Stimulated activated CD8-positive, alpha-beta memory T cell treated with anti-CD3 and anti-CD28 coated beads, Interleukin-12 subunit alpha, Interleukin-12 subunit beta, amount 100 ng/mL, for 24 hours (primary cell): ENCODE results near the gene CD44.

Experiments used
- DNase-seq: peaks from one replicate; pipeline ENCODE4 v3.0.0-alpha.2; 2020; ENCODE audit errors: extremely low read depth

The CD44 gene

DNA sequence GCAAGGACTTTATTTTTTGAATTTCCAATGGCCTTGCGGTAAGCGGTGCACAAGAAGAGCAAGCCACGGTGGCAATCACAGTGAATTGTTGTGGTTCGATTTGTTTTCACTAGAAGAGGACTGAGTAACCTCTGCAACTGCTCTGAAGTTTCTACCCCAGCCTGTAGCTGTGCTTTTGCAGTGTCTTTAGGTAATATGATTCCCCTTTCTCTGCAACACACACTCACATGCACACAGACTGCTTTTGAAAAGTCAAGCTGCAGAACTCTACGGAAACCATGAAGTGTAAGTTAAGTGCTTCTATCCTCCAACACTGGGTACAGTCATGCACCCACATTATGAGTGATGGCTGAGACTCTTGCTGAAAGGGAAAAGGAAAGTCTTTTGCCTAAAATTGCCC is 38.4 kb downstream of the CD44 start:
- no peak for DNase-seq

DNA sequence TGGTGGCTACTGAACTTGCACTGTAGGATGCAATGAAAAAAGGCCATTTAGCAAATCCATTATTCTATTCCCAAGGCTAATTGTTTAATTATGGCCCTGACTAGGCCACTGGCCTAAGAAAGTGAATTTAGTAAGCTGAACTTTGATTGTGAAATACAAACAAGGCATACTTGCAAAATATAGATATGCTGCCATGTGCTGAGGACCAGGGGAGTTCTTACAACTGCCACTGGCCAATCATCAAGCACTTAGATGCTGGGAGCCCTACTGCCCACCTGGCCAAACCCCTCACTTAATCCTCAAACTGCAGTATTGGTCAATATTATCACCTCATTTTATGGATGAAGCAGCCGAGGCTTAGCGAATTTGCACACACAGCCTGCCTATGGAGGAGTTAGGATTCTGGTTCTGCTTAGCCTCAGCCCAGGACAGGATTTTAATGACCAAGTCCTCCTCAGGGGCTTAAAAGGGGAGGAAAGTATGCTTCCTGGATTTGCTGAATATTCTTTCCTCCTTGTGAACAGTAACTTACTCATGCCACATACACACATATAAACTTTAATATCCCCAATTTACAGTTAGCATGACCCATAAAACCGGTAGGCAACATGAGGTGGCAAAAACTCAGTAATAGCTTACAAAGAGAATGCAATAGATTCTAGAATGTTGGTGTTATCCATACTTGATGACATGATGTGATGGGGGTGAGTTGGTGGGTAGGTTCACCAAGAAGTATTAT is 39.3 kb downstream of the CD44 start:
- DNase-seq = no peak

DNA sequence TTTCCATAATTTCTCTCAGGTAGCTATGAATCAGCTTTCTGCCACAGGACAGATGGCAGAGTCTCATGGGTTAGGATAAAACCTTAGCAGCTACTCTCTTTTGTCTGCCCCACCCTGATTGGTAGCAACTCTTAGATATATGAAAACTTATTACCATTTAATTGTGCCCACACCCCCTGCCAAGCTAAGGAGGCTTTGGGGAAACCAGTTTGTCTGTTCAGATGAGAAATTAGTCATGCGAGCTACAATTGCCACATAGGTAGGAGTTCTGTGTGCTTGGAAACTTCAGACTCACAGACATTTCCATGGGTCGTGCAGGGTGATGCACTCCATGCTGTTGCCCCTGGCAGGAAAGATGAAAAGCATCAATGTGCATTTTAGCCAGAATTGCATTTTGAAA is 39.9 kb downstream of the CD44 start:
- no peak for DNase-seq

DNA sequence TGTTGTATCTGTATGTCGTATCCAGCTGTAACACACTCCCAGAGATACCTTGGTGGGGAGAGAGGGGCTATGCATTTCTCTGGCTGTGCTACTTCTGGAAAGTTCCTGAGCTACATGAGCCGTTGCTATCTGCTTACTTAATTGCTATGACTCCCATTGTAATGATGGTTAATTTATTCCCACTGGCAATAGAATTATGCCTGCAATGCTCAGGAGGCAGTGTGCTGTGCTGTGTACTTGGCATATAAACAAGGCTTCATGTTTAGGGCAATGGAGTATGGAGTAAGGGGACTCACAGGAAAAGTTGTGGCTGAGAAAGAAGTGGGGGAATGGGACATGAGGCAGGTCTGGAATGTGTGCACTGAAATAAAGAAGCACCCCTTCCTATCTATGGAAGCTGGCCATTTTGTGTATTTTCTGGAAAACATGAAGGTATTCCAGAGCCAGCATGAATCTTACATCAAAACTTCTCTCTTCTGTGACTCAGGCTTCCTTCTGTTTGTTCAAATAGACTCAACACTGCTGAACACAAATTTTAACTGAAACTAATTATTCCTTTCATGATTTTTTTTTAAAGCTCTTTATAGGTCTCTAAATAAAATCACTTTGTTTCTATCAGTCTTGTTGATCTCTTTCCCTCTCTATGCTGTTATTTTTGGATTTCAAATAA is 40.6 kb downstream of the CD44 start:
- DNase-seq = no peak

DNA sequence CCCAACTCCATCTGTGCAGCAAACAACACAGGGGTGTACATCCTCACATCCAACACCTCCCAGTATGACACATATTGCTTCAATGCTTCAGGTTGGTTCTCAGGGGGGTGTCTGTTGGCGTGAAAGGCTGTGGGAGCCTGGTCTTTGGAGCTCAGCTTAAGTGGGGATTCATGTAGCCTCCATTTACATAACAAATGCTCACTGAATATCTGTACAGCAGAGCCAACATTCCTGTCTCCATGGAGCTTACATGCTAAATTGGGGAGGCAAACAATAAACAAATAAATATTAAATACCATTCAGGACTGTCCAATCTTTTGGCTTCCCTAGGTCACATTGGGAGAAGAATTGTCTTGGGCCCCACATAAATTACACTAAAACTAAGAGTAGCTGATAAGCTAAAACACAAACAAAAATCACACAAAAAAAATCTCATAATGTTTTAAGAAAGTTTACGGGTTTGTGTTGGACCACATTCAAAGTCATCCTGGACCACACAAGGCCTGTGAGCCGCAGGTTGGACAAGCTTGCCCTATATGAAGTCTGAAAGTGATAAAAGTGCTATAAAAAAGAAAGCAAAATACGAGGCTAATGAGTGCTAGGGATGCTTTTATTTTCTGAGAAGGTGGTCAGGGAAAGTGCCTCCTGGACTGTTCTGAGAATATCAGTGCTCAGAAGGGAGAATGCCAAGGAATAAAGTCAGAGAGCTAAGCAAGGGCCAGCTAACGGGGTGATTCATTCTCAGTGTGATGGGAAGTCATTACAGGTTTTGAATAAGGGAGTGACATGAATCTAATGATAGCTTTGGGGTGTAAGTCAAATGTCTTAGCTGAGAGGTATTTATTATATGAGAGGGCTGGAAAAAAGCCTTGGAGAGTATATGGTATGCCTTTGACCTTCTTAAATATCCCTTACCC is 41.6 kb downstream of the CD44 start:
- no peak for DNase-seq

DNA sequence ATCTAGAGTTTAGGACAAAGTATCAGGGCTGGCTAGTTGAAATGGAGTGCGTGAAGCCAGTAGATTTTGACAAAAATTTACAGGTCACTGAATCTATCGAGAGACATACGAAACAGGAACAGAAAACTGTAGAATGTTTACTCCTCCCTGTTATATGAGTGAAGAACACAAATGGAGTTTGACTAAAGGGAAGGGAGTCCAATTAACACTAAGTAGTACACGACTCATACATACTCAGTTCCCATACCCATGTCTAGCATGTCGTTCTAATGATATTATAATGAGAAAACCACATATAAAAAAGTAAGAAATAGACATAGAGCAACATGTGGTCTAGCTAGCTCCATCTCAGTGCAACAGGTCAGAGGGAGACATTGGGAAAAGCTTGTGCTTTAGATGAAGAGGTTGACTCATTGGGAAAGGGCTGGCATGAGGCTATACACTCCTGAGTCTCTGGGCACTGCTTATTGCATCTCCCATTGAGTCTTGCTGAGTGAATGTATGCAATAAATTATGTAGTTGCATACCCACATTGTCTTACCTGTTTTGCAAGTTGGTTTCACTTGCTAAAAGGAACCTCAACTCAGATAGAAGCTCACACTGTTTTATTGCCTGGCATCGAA is 43.5 kb downstream of the CD44 start:
- no peak for DNase-seq

DNA sequence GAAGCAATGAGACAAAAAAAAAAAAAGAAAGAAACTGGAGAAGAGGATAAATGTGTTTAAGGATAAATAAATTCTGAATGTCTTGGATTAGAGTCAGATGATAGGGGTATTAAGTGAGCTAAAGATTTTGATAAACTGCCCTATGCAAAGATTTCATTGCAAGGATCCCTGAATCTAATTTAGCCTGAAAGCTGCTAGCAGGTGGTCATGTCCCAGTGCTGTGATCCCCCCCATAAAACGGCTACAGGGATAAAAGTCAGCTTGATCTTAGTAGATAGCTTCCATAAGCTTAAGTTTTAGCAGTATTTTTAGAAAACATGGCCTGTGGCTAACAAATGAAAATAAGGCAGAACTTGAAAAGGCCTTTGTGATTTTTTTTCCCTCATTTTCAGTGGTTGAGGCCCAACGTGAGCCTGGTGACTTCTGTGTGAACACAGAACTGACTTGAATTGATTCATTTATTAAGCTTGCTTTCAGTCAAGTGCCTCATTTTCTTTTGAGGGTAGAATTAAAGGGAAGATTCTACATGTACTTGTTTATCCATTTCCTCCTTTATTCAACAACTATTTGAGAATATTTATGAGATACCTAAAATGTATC is 44.5 kb downstream of the CD44 start:
- DNase-seq = no peak

DNA sequence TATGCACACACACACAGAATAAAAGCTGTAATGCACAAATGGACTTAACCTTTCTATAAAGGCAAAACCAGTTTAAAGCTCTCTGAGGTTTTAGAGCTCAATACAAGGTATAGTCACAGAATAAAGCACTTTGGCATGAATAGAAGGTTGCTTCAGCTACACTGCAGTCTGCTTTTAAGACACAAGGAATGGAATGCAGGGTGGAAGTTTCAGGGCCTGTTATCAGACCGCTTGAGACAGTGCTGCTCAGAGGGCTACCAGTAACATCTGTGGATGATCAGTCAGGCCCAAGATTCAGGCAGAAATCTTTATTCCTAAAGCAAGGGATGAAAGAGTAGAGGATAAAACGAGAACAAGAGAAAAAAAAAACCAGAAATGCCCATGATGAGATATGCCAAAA is 46.7 kb downstream of the CD44 start:
- DNase-seq = no peak

DNA sequence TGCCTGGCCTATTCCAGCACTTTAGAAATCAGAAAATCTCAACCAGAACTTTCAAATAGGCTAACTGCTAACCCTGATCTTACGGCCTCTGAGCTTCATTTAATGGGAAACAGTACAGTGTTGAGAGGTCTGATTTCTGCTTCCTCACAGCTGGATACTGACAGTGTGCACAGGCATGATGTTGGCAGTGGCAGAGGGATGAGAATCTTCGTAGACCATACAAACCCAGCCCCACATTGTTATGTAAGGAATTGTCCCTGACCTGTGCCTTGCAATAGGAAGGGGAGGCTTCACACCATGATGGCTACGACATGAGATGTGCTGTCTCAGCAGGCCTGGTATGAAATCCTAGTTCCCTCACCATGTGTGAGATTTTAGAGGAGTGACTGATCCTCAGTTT is 49.0 kb downstream of the CD44 start:
- DNase-seq = no peak

DNA sequence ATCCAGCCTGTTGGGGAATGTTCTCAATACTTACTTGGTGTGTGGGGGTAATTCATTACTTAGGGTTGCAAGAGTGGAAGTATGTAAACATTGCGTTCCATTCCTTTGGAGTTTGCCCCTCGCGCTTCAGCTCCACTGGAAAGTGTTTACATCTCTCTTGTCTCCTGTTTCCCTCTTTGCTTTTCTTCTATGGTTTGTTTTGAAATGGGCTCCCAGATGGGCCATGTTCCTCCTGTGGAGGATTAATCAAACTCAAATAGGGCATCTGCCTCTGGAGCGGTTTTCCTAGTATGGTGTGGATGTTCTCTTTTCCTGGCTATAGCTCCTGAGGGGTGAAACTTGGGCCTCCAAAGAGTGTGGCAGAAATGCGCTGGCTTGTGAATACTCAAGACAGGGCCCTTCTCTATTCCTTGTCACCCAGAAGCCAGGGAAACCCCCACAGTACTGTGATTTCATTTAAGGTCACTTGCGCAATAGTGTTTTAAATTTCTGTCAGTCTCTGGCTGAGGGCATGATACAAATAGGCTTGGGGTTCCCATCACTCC is 51.9 kb downstream of the CD44 start:
- DNase-seq = no peak

DNA sequence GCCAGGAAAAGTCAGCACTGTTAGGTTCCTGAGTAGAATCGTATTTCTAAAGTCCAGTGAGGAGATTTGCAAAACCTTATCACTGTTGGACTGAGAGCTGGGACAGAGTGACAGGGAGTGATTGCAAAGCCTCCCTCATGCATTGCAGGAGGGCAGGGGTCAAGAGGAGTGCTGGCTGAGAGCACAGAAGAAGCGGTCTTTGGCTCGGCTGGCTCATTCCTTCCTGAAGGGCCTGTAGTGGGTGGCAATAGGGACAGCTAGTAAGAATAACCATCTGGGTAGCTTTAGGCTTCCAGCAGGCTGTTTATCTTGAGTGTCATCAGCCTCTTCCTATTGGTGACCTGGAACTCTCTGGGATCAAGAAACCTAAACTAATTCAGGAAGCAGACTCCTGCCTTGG is 53.4 kb downstream of the CD44 start:
- no peak for DNase-seq

DNA sequence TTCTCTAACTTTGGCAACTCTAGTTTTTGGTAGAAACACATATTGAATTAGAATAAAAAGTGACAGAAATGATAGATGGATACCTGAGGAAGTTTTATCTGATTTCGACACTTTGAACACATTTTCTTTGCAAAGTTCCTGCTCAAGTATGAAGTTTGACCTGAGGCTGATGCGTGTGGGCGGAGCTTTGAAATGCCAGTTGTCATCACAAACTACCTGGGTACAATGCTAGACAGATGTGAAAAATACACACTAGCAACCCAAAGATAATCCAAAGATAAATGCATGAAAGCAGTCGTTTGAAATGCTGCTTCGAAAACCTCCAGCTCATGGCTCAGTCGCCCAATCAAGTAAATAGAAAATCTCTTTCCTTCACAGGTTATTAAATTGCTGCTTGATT is 54.8 kb downstream of the CD44 start:
- no peak for DNase-seq

DNA sequence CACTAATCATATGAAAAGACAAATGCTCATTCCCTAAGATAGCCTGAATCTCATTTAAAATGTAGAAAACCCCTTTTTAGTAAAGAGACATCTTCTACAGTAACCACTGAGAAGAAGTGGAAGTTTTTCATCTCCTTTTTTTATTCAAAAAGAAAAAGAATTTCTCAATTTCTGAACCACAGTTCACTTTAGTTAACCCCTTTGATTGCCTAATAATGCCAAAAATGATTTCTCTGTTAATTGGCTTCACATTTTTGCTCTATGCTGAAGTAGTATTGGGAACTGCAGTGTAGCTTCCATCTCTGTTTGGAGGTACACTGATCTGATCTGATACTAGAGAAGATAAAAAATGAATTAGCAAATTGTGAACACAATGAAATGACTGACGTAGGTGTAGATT is 58.3 kb downstream of the CD44 start:
- no peak for DNase-seq

DNA sequence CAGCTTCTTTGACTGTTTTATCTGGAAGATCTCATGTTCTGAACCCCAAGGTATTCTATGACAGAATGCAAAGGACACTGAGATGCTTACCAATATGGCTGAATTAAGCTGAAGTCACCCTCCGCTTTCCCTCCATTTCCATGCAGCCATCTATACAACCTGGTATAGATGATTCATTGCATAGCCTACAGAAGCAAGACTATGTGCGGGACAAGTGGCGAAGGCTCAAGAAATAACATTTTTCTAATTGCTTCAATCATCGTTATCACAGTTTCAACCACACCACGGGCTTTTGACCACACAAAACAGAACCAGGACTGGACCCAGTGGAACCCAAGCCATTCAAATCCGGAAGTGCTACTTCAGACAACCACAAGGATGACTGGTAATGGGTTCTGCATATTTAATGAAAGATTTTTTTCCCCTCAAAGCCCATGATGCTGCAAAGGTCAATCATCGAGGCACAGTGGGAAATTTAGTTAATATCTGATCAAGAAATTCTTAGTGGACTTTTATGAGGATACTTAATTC is 61.9 kb downstream of the CD44 start:
- no peak for DNase-seq

DNA sequence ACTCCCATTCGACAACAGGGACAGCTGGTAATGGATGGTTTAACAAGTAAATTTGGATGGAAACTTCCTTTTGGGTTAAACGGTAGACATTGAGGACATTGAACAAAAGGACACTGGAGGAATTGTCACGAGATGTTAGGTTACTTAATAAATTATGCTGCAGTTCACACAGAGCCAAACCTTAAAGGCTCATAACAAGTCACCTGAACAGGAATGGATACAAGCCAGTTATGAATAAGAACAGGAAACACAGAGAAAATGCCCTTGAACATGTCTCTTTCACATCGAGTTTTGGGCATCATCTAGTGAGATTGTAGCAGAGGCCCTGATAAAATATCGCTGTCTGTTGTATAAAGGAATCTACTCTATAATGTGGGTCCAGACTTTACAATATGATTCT is 65.6 kb downstream of the CD44 start:
- no peak for DNase-seq

DNA sequence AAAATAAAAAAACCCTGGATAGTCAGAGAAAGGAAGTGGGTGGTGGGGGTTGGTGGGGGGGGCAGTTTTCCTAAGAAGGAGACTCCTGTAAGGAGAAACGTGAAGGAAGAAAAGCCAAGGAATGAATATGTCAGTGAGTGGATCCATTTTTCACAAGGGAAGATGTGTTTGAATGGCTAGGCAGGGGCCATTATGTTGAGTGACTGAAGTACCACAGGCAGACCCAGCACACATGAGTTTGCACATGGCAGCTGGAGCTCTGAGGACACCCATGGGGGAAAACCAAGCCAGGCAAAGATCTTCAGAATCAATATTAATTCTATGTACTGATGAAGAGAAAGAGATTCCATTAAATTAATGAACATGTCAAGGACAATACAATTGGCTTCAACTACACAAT is 67.6 kb downstream of the CD44 start:
- no peak for DNase-seq

DNA sequence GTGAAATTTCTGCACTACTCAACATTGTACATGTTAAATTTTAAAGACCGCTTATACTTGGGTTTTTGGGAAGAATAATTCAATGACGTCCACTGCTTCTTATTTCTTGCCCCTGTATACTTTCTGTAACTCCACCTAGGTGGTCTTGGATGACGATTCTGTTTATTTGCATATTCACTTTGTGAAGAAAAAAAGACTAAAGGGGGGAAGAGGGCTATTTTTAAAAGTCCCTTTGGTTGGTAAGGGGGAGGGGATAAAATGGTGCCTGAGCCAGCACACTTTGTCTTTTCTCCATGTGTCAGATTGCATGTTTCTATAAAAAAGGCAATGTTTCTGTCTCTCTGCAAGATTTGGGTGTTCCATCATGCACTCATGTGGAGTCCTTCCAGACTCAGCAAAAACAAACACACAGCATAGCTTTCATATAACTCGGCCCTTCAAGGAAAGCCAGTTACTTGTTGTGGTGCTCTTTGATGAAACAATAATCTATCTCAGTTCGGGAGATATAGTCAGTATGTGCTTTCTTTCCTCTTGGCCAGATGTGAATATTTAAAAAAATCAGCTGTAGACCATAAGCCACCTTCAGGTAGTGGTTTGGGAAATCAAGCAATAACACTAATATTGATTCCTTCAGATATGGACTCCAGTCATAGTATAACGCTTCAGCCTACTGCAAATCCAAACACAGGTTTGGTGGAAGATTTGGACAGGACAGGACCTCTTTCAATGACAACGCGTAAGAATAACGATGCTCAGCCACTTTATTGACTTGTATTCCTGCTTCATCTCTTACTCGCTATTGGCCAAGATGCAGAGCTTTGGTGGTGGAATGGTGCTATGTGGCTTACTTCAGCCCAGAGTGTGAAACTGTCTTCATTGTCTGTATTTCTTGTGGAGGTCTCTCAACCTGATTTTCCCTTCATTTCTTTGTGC is 68.8 kb downstream of the CD44 start:
- DNase-seq = no peak

DNA sequence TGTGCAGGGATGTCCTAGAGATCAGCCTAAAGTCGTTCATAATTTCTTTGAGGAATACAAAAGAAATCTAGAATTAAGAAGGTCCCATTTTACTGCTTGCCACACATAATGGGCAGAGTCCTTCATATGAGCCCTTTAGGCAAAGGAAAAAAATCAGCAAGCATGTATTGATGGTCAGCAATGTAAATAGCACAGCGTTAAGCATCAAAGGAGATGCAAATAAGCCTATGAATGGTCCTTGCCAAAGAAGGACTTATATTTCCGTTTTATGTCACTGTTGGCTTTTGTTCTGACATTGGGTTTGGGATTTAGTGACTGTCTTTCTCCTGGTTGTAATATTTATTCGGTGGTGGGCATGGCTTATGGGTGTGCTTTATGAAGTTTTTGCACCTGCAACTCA is 69.8 kb downstream of the CD44 start:
- no peak for DNase-seq

DNA sequence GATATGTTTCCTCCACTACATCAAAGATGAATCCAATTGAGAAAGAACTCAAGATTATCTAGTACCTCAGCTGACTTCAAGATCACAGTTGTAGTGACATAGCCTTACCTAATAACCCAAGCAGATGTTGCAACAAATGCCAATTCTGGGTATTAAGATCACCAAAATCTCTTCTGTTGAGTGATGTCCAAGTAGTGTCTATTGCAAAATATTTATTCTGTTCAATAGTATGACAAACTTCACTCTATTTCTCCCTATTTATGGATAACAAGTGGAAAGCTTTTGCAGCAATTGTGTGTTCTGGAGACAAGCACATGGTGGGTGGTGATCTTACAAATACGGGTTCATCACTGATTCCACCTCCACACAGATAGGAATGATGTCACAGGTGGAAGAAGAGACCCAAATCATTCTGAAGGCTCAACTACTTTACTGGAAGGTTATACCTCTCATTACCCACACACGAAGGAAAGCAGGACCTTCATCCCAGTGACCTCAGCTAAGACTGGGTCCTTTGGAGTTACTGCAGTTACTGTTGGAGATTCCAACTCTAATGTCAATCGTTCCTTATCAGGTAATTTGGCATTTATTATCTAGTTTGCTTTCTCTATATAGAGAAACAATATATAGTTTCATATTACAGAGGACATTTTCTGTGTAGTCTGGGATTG is 72.0 kb downstream of the CD44 start:
- no peak for DNase-seq

DNA sequence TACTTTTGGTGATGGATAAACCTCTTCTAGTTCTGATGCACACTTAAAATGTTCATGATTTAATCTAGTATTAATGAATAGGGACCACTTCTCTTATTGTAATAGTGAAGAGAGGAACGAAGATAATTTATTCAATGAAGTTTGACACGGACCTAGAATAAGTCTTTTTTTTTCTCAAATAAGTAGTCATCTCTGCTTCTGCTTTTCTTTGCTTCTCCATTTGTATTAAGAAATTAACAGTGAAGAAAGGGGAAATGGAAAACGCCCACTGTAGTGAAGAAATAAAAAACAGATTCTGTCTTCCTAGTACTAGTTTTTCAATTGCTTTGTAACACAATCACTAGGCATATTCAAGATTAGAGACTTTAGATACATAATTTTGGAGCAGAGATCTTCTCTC is 73.0 kb downstream of the CD44 start:
- no peak for DNase-seq
